Effector memory CD4-positive, alpha-beta T cell (primary cell): ENCODE data around the gene RRAS2.
"Not testable (repeated sequence)": the region's sequence is repeated elsewhere in the genome, so short reads cannot be mapped to it uniquely, and the experiment has no call there.

Source experiments
- DNase-seq, 3 donors: peaks; one replicate each; pipeline ENCODE4 v3.0.0-alpha.2; 2020
- H3K27ac ChIP-seq: 2 replicates; pipeline ENCODE4 v1.7.0; 2013; ENCODE audit warnings: mild to moderate bottlenecking, low read length, moderate library complexity; ENCODE audit not compliant: insufficient read depth, poor library complexity, severe bottlenecking
- H3K27me3 ChIP-seq: replicated peaks from 2 replicates; pipeline ENCODE4 v1.7.0; 2013; ENCODE audit warnings: mild to moderate bottlenecking, low read length; ENCODE audit not compliant: insufficient read depth, control insufficient read depth, poor library complexity, severe bottlenecking
- H3K36me3 ChIP-seq: 2 replicates; pipeline ENCODE4 v1.7.0; 2013; ENCODE audit warnings: mild to moderate bottlenecking, low read length, moderate library complexity; ENCODE audit not compliant: control insufficient read depth, insufficient read depth
- H3K4me1 ChIP-seq: 2 replicates; pipeline ENCODE4 v1.7.0; 2013; ENCODE audit warnings: low read length, mild to moderate bottlenecking; ENCODE audit not compliant: control insufficient read depth, insufficient read depth, poor library complexity, severe bottlenecking
- H3K4me3 ChIP-seq: 2 replicates; pipeline ENCODE4 v1.7.0; 2013; ENCODE audit warnings: low read length, low read depth, mild to moderate bottlenecking; ENCODE audit not compliant: insufficient read depth, poor library complexity, severe bottlenecking
- H3K9me3 ChIP-seq: 2 replicates; pipeline ENCODE4 v1.7.0; 2013; ENCODE audit warnings: mild to moderate bottlenecking, low read length, moderate library complexity; ENCODE audit not compliant: control insufficient read depth

Gene RRAS2

DNA sequence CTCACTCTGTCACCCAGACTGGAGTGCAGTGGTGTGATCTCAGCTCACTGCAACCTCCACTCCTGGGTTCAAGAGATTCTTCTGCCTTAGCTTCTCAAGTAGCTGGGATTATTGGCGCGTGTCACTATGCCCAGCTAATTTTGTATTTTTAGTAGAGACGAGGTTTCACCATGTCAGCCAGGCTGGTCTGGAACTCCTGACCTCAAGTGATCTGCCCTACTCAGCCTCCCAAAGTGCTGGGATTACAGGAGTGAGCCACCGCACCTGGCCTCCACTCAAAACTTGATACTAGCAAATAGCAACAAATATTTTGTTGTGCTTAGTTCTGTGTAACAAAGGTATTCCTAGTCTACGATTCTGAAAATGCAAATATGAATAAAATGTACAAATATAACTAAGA, 14.0 kb downstream of the RRAS2 start:
- H3K27ac ChIP-seq, H3K4me3 ChIP-seq, H3K27me3 ChIP-seq, H3K4me1 ChIP-seq, DNase-seq, H3K9me3 ChIP-seq, H3K36me3 ChIP-seq: not testable (repeated sequence)

DNA sequence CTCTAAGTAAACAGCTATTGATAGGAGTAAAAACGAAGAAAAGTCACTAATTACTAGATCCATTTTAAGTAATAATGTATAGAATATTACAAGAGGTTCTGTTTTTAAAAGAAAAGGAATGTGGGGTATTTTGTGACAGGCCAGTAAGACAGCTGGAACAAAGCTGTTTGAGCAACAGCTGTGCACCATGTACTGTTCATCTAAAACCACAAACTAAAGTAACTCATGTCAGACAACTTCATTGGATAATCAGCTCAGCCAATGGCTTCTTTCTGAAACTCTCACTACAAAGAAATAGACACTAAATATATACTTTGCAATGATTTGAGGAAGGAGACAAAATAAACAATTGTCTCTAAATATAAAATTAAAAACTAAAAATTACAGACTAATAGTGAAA, 16.1 kb downstream of the RRAS2 start:
- H3K4me3 ChIP-seq: no peak overlapping the region
- no peaks in the 10 kb centered on the region for H3K27me3 ChIP-seq
- H3K9me3 ChIP-seq: no peaks in the 10 kb centered on the region
- no peak overlapping the region for H3K27ac ChIP-seq
- no peaks in the 10 kb centered on the region for H3K4me1 ChIP-seq
- H3K36me3 ChIP-seq: no peaks in the 10 kb centered on the region
- DNase-seq: no peak

- Histone ChIP-seq H3K27ac (no peak overlapping the region), H3K9me3 (no peaks in the 10 kb centered on the region), H3K27me3 (no peaks in the 10 kb centered on the region), H3K4me1 (no peaks in the 10 kb centered on the region), H3K36me3 (no peaks in the 10 kb centered on the region), H3K4me3 (no peak overlapping the region)
- DNase-seq: no peak
Observed at GRCh38 chr11:14341968-14342367, 17.0 kb downstream of the RRAS2 start.

DNA sequence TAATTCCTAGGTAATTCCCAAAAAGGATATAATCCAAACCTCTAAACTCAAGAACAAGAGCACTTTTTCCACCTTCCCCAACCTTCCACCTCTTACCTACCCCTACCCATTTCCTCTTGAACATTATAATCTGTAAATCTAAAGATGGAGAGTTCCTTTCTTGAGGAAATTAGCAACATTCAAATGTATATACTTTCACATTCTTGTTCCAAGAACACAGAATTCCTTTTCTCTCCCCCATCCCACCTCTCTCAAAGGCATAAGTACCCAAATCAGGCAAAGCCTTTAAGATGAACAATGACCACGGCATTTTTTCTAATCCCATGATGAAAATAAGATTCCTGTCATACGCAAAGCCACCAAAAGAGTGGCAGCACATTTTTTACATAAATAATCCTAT, 18.3 kb downstream of the RRAS2 start:
- no peak overlapping the region for H3K27ac ChIP-seq
- H3K36me3 ChIP-seq: no peaks in the 10 kb centered on the region
- no peaks in the 10 kb centered on the region for H3K4me1 ChIP-seq
- no peaks in the 10 kb centered on the region for H3K27me3 ChIP-seq
- no peak overlapping the region for H3K4me3 ChIP-seq
- no peak for DNase-seq
- H3K9me3 ChIP-seq: no peaks in the 10 kb centered on the region

DNA sequence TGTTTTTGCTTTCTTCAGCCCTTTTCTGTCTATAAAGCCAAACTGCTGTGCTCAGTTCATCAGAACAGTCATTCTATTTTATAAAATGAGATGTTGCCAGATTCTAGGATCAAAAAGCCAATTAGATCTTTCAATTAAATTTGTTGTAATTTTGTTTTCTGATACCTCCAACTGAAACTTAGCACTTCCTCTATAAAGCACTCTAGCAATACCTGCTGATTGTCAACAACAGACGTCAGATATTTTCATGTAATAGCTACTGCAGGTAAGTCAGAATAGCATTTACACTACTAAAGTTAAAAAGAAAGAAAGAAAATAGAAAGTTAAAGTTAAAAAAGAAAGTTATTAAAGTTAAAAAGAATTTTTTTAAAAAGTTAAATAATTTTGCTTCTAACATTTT, 19.6 kb downstream of the RRAS2 start:
- H3K4me1 ChIP-seq: no peaks in the 10 kb centered on the region
- no peak overlapping the region for H3K27ac ChIP-seq
- no peak overlapping the region for H3K4me3 ChIP-seq
- no peaks in the 10 kb centered on the region for H3K27me3 ChIP-seq
- DNase-seq: no peak
- no peaks in the 10 kb centered on the region for H3K36me3 ChIP-seq
- H3K9me3 ChIP-seq: no peaks in the 10 kb centered on the region

GRCh38 chr11:14336507-14337503, 22.2 kb downstream of the RRAS2 start:
- no peak for DNase-seq
- H3K4me1 ChIP-seq: no peaks in the 10 kb centered on the region
- H3K27me3 ChIP-seq: no peaks in the 10 kb centered on the region
- no peak overlapping the region for H3K4me3 ChIP-seq
- H3K9me3 ChIP-seq: no peaks in the 10 kb centered on the region
- H3K27ac ChIP-seq: no peak overlapping the region
- no peaks in the 10 kb centered on the region for H3K36me3 ChIP-seq

- no peak for DNase-seq
- Histone ChIP-seq H3K4me3 (no peak overlapping the region), H3K36me3 (no peaks in the 10 kb centered on the region), H3K27ac (no peak overlapping the region), H3K9me3 (no peaks in the 10 kb centered on the region), H3K27me3 (no peaks in the 10 kb centered on the region), H3K4me1 (no peaks in the 10 kb centered on the region)
Observed at GRCh38 chr11:14335712-14336111, 23.3 kb downstream of the RRAS2 start.

DNA sequence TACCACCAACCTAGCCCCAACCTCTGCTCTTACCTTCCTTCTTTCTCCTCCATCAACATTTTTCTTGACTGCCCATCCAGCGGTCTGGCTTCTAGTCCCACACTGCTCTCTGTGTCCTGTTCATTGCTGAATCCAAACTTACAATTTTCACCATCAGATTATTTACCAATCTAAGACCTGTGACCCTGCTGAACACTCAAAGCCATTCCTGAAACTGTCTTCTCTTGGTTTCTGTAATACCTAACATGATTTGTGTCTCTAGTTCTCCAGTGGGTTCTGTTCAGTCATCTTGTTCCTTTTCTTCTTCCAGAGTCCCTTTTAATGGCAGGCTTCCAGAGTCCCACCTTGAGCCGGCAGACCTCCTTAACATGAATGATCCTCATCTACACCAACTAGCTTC, 24.1 kb downstream of the RRAS2 start:
- Histone ChIP-seq H3K36me3 (no peaks in the 10 kb centered on the region), H3K9me3 (no peaks in the 10 kb centered on the region), H3K27ac (no peak overlapping the region), H3K27me3 (no peaks in the 10 kb centered on the region), H3K4me3 (no peak overlapping the region), H3K4me1 (no peaks in the 10 kb centered on the region)
- DNase-seq: no peak

DNA sequence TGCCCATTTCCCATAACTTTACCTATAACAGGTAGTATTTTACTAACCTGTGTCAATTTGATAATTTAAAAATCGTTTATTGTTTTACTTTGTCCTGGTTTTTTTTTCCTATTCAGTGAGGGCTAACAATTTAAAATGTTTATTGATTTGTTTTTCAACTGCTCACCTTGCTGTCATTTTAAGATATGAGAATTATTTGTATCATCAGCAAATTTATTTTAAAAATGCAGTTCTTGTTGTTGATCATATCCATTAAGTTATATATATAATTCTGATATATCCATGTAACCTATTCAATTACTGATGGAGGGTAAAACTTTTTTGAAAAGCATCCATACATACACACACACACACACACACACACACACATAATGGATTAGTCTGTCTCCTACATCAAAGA, 24.8 kb downstream of the RRAS2 start:
- H3K36me3 ChIP-seq: no peaks in the 10 kb centered on the region
- H3K27ac ChIP-seq: no peak overlapping the region

GRCh38 chr11:14331476-14332136, 27.4 kb downstream of the RRAS2 start:
- Histone ChIP-seq H3K27me3 (no peaks in the 10 kb centered on the region), H3K9me3 (no peaks in the 10 kb centered on the region), H3K4me1 (no peaks in the 10 kb centered on the region), H3K4me3 (no peak overlapping the region), H3K36me3 (no peaks in the 10 kb centered on the region), H3K27ac (no peak overlapping the region)
- DNase-seq: no peak

More for the DNA sequence above, 24.8 kb downstream of the RRAS2 start:
- Histone ChIP-seq H3K9me3 (no peaks in the 10 kb centered on the region), H3K4me1 (no peaks in the 10 kb centered on the region), H3K4me3 (no peak overlapping the region), H3K27me3 (no peaks in the 10 kb centered on the region)
- no peak for DNase-seq
